Kidney epithelial cell (primary cell): ENCODE results near the gene NRDE2. TPM values are rescaled to one million over a fixed set of nuclear protein-coding genes. Genes with fewer than 3 reads are reported as not detected.

Experiments
- DNase-seq: peaks from one replicate; pipeline ENCODE4 v3.0.0-alpha.2; 2010; ENCODE audit warnings: low read depth
- H3K27me3 ChIP-seq: 2 replicates; pipeline ENCODE4 v1.6.0; 2011; ENCODE audit warnings: low read length; ENCODE audit not compliant: control insufficient read depth, insufficient read depth
- H3K36me3 ChIP-seq: 2 replicates; pipeline ENCODE4 v1.5.1; 2011; ENCODE audit warnings: low read length; ENCODE audit not compliant: control insufficient read depth, insufficient read depth
- H3K4me3 ChIP-seq: 2 replicates; pipeline ENCODE4 v1.5.1; 2011; ENCODE audit warnings: low read depth, mild to moderate bottlenecking, control low read depth, low read length
- total RNA-seq: library from RNA; depleted of rRNA; stranded (reverse); fragments of >200 nt; gene quantifications from 2 replicates; pipeline ENCODE4 v1.2.3, GENCODE V29; 2015
- TF ChIP-seq, protein P1 (sequence below): IDR thresholded peaks from 2 replicates; pipeline ENCODE4 v1.5.1; 2011; ENCODE audit warnings: mild to moderate bottlenecking, moderate library complexity, low read length, control low read depth, inconsistent platforms; ENCODE audit not compliant: insufficient read depth, poor library complexity, severe bottlenecking

The NRDE2 gene, protein sequence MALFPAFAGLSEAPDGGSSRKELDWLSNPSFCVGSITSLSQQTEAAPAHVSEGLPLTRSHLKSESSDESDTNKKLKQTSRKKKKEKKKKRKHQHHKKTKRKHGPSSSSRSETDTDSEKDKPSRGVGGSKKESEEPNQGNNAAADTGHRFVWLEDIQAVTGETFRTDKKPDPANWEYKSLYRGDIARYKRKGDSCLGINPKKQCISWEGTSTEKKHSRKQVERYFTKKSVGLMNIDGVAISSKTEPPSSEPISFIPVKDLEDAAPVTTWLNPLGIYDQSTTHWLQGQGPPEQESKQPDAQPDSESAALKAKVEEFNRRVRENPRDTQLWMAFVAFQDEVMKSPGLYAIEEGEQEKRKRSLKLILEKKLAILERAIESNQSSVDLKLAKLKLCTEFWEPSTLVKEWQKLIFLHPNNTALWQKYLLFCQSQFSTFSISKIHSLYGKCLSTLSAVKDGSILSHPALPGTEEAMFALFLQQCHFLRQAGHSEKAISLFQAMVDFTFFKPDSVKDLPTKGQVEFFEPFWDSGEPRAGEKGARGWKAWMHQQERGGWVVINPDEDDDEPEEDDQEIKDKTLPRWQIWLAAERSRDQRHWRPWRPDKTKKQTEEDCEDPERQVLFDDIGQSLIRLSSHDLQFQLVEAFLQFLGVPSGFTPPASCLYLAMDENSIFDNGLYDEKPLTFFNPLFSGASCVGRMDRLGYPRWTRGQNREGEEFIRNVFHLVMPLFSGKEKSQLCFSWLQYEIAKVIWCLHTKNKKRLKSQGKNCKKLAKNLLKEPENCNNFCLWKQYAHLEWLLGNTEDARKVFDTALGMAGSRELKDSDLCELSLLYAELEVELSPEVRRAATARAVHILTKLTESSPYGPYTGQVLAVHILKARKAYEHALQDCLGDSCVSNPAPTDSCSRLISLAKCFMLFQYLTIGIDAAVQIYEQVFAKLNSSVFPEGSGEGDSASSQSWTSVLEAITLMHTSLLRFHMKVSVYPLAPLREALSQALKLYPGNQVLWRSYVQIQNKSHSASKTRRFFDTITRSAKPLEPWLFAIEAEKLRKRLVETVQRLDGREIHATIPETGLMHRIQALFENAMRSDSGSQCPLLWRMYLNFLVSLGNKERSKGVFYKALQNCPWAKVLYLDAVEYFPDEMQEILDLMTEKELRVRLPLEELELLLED
- total RNA-seq, result 9.3 and 18.3 TPM in 2 replicates

- Histone ChIP-seq H3K4me3 (peak within 1 kb of the TSS; percentile 57), H3K36me3 (no peaks in the 10 kb centered on the region), H3K27me3 (peaks cover 3% of the 10 kb centered on the region)
- TF ChIP-seq, protein P1, sequence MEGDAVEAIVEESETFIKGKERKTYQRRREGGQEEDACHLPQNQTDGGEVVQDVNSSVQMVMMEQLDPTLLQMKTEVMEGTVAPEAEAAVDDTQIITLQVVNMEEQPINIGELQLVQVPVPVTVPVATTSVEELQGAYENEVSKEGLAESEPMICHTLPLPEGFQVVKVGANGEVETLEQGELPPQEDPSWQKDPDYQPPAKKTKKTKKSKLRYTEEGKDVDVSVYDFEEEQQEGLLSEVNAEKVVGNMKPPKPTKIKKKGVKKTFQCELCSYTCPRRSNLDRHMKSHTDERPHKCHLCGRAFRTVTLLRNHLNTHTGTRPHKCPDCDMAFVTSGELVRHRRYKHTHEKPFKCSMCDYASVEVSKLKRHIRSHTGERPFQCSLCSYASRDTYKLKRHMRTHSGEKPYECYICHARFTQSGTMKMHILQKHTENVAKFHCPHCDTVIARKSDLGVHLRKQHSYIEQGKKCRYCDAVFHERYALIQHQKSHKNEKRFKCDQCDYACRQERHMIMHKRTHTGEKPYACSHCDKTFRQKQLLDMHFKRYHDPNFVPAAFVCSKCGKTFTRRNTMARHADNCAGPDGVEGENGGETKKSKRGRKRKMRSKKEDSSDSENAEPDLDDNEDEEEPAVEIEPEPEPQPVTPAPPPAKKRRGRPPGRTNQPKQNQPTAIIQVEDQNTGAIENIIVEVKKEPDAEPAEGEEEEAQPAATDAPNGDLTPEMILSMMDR, result no peak
- peak; percentile 82 for DNase-seq
Observed at GRCh38 chr14:90331497-90332270, at the start of gene NRDE2. TSS of gene NRDE2 (minus strand) at chr14:90331941. CDS start at chr14:90331904, 37 bp downstream.

DNA sequence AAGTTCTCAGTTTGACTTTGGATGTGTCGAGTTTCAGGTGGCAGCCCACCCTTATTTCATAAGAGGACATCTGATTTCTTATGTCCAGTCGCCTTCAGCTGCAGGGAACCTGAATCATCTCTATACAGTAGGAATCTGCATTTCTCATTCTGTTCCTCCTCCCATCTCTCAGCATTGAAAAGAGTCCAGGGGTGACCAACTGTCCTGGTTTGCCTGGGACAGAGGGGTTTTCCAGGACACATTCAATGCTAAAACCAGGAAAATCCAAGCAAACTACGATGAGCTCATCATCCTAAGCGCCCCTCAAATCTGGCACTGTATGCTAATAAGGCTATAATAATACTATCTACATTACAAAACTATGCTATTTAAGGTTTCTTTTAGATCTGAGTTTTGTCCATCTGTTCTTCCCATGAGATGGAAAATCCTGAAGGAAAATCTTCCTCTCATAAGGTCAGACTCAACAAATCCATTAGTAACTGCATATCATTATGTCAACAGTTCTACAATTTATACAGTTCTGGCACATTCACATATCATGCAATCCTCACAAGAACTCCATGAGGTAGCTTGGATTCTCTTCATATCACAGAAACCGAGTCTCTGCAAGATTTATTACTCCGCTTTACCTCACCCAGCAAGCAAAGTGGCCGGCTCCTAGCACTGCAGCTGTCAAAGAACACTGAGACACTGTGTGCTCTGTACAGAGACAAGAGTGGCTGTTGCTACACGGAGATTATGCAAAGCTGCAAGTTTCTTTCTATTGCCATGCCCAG, 49.5 kb upstream of the NRDE2 start:
- H3K36me3 ChIP-seq, result no peaks in the 10 kb centered on the region
- DNase-seq, result no peak
- H3K4me3 ChIP-seq, result no peak overlapping the region
- TF ChIP-seq, protein P1, result no peak
- no peaks in the 10 kb centered on the region for H3K27me3 ChIP-seq

GRCh38 chr14:90379106-90379505, 47.4 kb upstream of the NRDE2 start:
- no peaks in the 10 kb centered on the region for H3K36me3 ChIP-seq
- no peaks in the 10 kb centered on the region for H3K27me3 ChIP-seq
- TF ChIP-seq, protein P1, result no peak

DNA sequence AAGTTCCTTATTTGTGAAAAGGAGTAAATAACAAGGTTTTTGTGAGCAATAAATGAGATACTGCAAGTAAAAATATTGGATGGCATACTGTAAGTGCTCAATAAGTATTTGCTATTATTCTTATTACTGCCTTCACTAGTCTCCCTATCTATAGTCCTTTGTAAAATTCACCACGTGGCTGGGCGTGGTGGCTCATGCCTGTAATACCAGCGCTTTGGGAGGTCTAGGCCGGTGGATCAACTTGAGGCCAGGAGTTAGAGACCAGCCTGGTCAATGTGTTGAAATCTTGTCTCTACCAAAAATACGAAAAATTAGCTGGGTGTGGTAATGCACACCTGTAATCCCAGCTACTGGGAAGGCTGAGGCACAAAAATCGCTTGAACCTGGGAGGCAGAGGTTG, 46.5 kb upstream of the NRDE2 start:
- H3K36me3 ChIP-seq, result no peaks in the 10 kb centered on the region
- DNase-seq, result no peak
- H3K4me3 ChIP-seq, result no peak overlapping the region
- TF ChIP-seq, protein P1, result no peak
- no peaks in the 10 kb centered on the region for H3K27me3 ChIP-seq

More at GRCh38 chr14:90379106-90379505, 47.4 kb upstream of the NRDE2 start:
- H3K4me3 ChIP-seq, result no peak overlapping the region
- DNase-seq, result no peak
